Glomerular visceral epithelial cell (primary cell): Measurements from ENCODE around the gene EEF1AKMT1.

Source experiments
- DNase-seq: peaks from one replicate; pipeline ENCODE4 v3.0.0-alpha.2; 2016; ENCODE audit errors: extremely low spot score

Gene EEF1AKMT1

GRCh38 chr13:20773194-20774080, at the start of gene EEF1AKMT1:
TSS of gene EEF1AKMT1 (minus strand) at chr13:20773961. CDS start at chr13:20757598, 16,363 bp downstream.
- peak; percentile 94 for DNase-seq

- no peak for DNase-seq
Observed at GRCh38 chr13:20823071-20823470, 49.3 kb upstream of the EEF1AKMT1 start.

- no peak for DNase-seq
Observed at GRCh38 chr13:20822406-20822805, 48.6 kb upstream of the EEF1AKMT1 start.

GRCh38 chr13:20819715-20820114, 46.0 kb upstream of the EEF1AKMT1 start:
- DNase-seq, result no peak

GRCh38 chr13:20815464-20815863, 41.7 kb upstream of the EEF1AKMT1 start:
- no peak for DNase-seq

GRCh38 chr13:20814224-20814910, 40.6 kb upstream of the EEF1AKMT1 start:
- peak; percentile 91 for DNase-seq

- DNase-seq, result no peak
Observed at GRCh38 chr13:20812890-20813289, 39.1 kb upstream of the EEF1AKMT1 start.

- DNase-seq, result no peak
Observed at GRCh38 chr13:20810808-20811207, 37.0 kb upstream of the EEF1AKMT1 start.

- DNase-seq, result no peak
Observed at GRCh38 chr13:20808874-20809273, 35.1 kb upstream of the EEF1AKMT1 start.

GRCh38 chr13:20803180-20803965, 29.6 kb upstream of the EEF1AKMT1 start:
- no peak for DNase-seq

GRCh38 chr13:20801707-20802106, 27.9 kb upstream of the EEF1AKMT1 start:
- no peak for DNase-seq

GRCh38 chr13:20799726-20800416, 26.1 kb upstream of the EEF1AKMT1 start:
- DNase-seq, result no peak

GRCh38 chr13:20798027-20798426, 24.3 kb upstream of the EEF1AKMT1 start:
- DNase-seq, result no peak

- DNase-seq, result peak; percentile 5
Observed at GRCh38 chr13:20796791-20797508, 23.2 kb upstream of the EEF1AKMT1 start.

- no peak for DNase-seq
Observed at GRCh38 chr13:20789665-20790064, 15.9 kb upstream of the EEF1AKMT1 start.

GRCh38 chr13:20788312-20788711, 14.6 kb upstream of the EEF1AKMT1 start:
- DNase-seq, result no peak

GRCh38 chr13:20787180-20787579, 13.4 kb upstream of the EEF1AKMT1 start:
- DNase-seq, result no peak

- no peak for DNase-seq
Observed at GRCh38 chr13:20782116-20782708, 8.5 kb upstream of the EEF1AKMT1 start.

GRCh38 chr13:20780317-20780716, 6.6 kb upstream of the EEF1AKMT1 start:
- DNase-seq, result no peak

- no peak for DNase-seq
Observed at GRCh38 chr13:20779405-20779804, 5.6 kb upstream of the EEF1AKMT1 start.
